Measurements from ENCODE around the gene TMEM212. TPM values are rescaled to one million over a fixed set of nuclear protein-coding genes. Genes with fewer than 3 reads are reported as not detected.
A peak's percentile ranks its signal among the peaks of the same experiment; 100 is the strongest.

The TMEM212 gene
- total RNA-seq (2016; rRNA removed; fragmentation: Illumina TruSeq; extraction: Trizol) (not detected in 2 replicates), polyA plus RNA-seq (2011; rRNA removed) (not detected in 2 replicates), polyA minus RNA-seq (2011; rRNA and poly(A)+ RNA removed; ENCODE audit: low replicate concordance) (not detected in 2 replicates), Bru-seq, nascent RNA (percentile 14 among the genes with signal in this experiment), BruChase-seq, experiment 1, labeled RNA remaining after a 6-hour chase (percentile 11 among the genes with signal in this experiment), BruChase-seq, experiment 2, labeled RNA remaining after a 2-hour chase (percentile 13 among the genes with signal in this experiment)
- not detected in 2 replicates for total RNA-seq (2016; cell fraction: cytosol; rRNA removed; fragmentation: Illumina TruSeq; extraction: Trizol; ENCODE audit: low read depth)
- total RNA-seq (2016; cell fraction: insoluble cytoplasmic fraction; rRNA removed; fragmentation: Illumina TruSeq; extraction: Trizol), result not detected in 2 replicates
- total RNA-seq (2016; cell fraction: membrane; rRNA removed; fragmentation: Illumina TruSeq; extraction: Trizol), result not detected in 2 replicates
- total RNA-seq (2016; cell fraction: nucleus; rRNA removed; fragmentation: Illumina TruSeq; extraction: Trizol), result not detected in 2 replicates
- polyA plus RNA-seq (2011; cell fraction: cytosol; rRNA removed), result 0.06 TPM in 1 of 2 replicates, not detected in the other
- polyA plus RNA-seq (2011; cell fraction: nucleus; rRNA removed), result 0.33 TPM in 1 of 2 replicates, not detected in the other
- polyA plus RNA-seq (2012), result not detected in 2 replicates
- not detected in 2 replicates for polyA plus RNA-seq (2016; cell fraction: cytosol; fragmentation: Illumina TruSeq; extraction: Trizol; ENCODE audit: low read depth)
- not detected in 2 replicates for polyA plus RNA-seq (2016; cell fraction: insoluble cytoplasmic fraction; fragmentation: Illumina TruSeq; extraction: Trizol; ENCODE audit: low read depth)
- not detected in 2 replicates for polyA plus RNA-seq (2016; cell fraction: membrane; fragmentation: Illumina TruSeq; extraction: Trizol; ENCODE audit: low read depth)
- not detected in 2 replicates for polyA plus RNA-seq (2016; cell fraction: nucleus; fragmentation: Illumina TruSeq; extraction: Trizol; ENCODE audit: insufficient read depth, low read depth)
- not detected in 2 replicates for polyA minus RNA-seq (2011; cell fraction: cytosol; rRNA and poly(A)+ RNA removed)
- 1.2 TPM in 1 of 2 replicates, not detected in the other for polyA minus RNA-seq (2011; cell fraction: nucleus; rRNA and poly(A)+ RNA removed)
- long read RNA-seq, experiment 1, result 0 reads
- long read RNA-seq, experiment 2, partial matches to known transcripts, result 0 of 1 reads
- long read RNA-seq, experiment 2, other reads (novel, unspliced or antisense), result 1 of 1 reads

GRCh38 chr3:171842864-171843518 is at the start of gene TMEM212:
Gene TMEM212 (plus strand): TSS chr3:171843349. CDS start chr3:171843384, 35 bp downstream.
- ATAC-seq, result peak; percentile 40
- Histone ChIP-seq H3K4me1 (ENCODE audit: insufficient read depth, low read length) (peaks cover 99% of the 10 kb centered on the region), H3K27me3 (ENCODE audit: control insufficient read depth in 1 of 2, insufficient read depth in 2 of 2, low read length in 2 of 2) (no peaks in the 10 kb centered on the region), H3K9ac (ENCODE audit: insufficient read depth, low read depth, low read length) (peak within 1 kb of the TSS; percentile 68), H3K9me3 (ENCODE audit: low read length) (no peaks in the 10 kb centered on the region), H4K20me1 (ENCODE audit: insufficient read depth, low read length) (no peaks in the 10 kb centered on the region), H3K36me3 (replicated peaks in 1 of 2; ENCODE audit: control insufficient read depth in 1 of 2, insufficient read depth in 2 of 2, low read length in 2 of 2) (no peaks in the 10 kb centered on the region), H3K4me2 (ENCODE audit: low read depth, low read length) (peak within 1 kb of the TSS; percentile 48), H3K79me2 (ENCODE audit: insufficient read depth, low read length) (peaks cover 19% of the 10 kb centered on the region), H2AFZ (ENCODE audit: low read length) (no peak within 1 kb of the TSS), H3K27ac (ENCODE audit: extremely low read length, insufficient read depth, low read length) (peak within 1 kb of the TSS; percentile 100), H3K4me3 (replicated peaks in 1 of 3; ENCODE audit: insufficient read depth in 1 of 3, low read depth in 2 of 3, low read length in 3 of 3) (peak within 1 kb of the TSS in 1 of 3 experiments; percentile 27; a peak in 1 of 6 replicates)
- ChIA-PET POLR2A (interaction anchor here (0.8 to 6.3 kb wide), 9 partner anchors 9 to 199 kb away, joined by 3 to 91 read pairs (median 15); partner anchors contain the start of genes FNDC3B and PLD1), CTCF (ENCODE audit: low intra/inter-chr PET ratio, low total read pairs) (no interaction called here)
- peak; percentile 68 for FAIRE-seq
- peak; percentile 88 for DNase-seq (ENCODE audit: low spot score)
- no TSS peak for BruUV-seq (replicated peaks)
- intact Hi-C loops (cut with micrococcal nuclease; ENCODE audit: unreplicated experiment), result loop anchor here (10.0 kb wide), 1 partner anchor 112 kb away; no protein-coding TSS in a partner anchor
- in situ Hi-C loops (cut with HindIII; ENCODE audit: extremely low pct_ligation_motif_present, low pct_unique_long_range_greater_than_20kb), result loop anchor here (10.0 kb wide), 1 partner anchor 192 kb away; the partner anchor contains the start of gene FNDC3B
- WGBS (ENCODE audit: low lambda C conversion rate), result 38% methylated on average over 5 of the region's 5 CpGs
- TF ChIP-seq MEIS2 (CRISPR knock-in tag; IDR thresholded peaks at IDR 0.05), result 0 out of 2 replicates have a peak, but pooled peaks have one; percentile 24
- TF ChIP-seq ZNF331 (CRISPR knock-in tag; IDR thresholded peaks at IDR 0.05), result 0 out of 2 replicates have a peak, but pooled peaks have one; percentile 38
- peak; percentile 57 for TF ChIP-seq PATZ1 (CRISPR knock-in tag; IDR thresholded peaks at IDR 0.05)
- TF ChIP-seq, protein P1, sequence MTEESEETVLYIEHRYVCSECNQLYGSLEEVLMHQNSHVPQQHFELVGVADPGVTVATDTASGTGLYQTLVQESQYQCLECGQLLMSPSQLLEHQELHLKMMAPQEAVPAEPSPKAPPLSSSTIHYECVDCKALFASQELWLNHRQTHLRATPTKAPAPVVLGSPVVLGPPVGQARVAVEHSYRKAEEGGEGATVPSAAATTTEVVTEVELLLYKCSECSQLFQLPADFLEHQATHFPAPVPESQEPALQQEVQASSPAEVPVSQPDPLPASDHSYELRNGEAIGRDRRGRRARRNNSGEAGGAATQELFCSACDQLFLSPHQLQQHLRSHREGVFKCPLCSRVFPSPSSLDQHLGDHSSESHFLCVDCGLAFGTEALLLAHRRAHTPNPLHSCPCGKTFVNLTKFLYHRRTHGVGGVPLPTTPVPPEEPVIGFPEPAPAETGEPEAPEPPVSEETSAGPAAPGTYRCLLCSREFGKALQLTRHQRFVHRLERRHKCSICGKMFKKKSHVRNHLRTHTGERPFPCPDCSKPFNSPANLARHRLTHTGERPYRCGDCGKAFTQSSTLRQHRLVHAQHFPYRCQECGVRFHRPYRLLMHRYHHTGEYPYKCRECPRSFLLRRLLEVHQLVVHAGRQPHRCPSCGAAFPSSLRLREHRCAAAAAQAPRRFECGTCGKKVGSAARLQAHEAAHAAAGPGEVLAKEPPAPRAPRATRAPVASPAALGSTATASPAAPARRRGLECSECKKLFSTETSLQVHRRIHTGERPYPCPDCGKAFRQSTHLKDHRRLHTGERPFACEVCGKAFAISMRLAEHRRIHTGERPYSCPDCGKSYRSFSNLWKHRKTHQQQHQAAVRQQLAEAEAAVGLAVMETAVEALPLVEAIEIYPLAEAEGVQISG (CRISPR knock-in tag; IDR thresholded peaks at IDR 0.05), result no peak
- TF ChIP-seq EHMT2 (IDR thresholded peaks at IDR 0.05; ENCODE audit: borderline replicate concordance, low read depth, low read length), result peak; percentile 60; the same call in 1 of the 2 replicates
- TF ChIP-seq GATAD2A (CRISPR knock-in tag; IDR thresholded peaks at IDR 0.05), result peak; percentile 87
- TF ChIP-seq, protein P2, sequence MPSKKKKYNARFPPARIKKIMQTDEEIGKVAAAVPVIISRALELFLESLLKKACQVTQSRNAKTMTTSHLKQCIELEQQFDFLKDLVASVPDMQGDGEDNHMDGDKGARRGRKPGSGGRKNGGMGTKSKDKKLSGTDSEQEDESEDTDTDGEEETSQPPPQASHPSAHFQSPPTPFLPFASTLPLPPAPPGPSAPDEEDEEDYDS (CRISPR knock-in tag; IDR thresholded peaks at IDR 0.05), result 0 out of 2 replicates have a peak, but pooled peaks have one; percentile 50
- TF ChIP-seq, protein P3, sequence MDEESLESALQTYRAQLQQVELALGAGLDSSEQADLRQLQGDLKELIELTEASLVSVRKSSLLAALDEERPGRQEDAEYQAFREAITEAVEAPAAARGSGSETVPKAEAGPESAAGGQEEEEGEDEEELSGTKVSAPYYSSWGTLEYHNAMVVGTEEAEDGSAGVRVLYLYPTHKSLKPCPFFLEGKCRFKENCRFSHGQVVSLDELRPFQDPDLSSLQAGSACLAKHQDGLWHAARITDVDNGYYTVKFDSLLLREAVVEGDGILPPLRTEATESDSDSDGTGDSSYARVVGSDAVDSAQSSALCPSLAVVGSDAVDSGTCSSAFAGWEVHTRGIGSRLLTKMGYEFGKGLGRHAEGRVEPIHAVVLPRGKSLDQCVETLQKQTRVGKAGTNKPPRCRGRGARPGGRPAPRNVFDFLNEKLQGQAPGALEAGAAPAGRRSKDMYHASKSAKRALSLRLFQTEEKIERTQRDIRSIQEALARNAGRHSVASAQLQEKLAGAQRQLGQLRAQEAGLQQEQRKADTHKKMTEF (CRISPR knock-in tag; IDR thresholded peaks at IDR 0.05), result peak; percentile 55
- 0 out of 2 replicates have a peak, but pooled peaks have one; percentile 32 for TF ChIP-seq ZFY (CRISPR knock-in tag; IDR thresholded peaks at IDR 0.05)
- TF ChIP-seq DPF2 (CRISPR knock-in tag; IDR thresholded peaks at IDR 0.05; ENCODE audit: borderline replicate concordance, low read depth), result peak; percentile 62; the same call in 1 of the 2 replicates
- TF ChIP-seq GATA4 (IDR thresholded peaks at IDR 0.05; ENCODE audit: borderline replicate concordance, low read depth), result peak; percentile 89

All from HepG2 (cell line).